ENCODE measurements around the gene SYP. TPM values are rescaled to one million over a fixed set of nuclear protein-coding genes. Genes with fewer than 3 reads are reported as not detected.
A peak's percentile ranks its signal among the peaks of the same experiment; 100 is the strongest.

SYP gene
- total RNA-seq, 1 donor, result 0.36 TPM

DNA sequence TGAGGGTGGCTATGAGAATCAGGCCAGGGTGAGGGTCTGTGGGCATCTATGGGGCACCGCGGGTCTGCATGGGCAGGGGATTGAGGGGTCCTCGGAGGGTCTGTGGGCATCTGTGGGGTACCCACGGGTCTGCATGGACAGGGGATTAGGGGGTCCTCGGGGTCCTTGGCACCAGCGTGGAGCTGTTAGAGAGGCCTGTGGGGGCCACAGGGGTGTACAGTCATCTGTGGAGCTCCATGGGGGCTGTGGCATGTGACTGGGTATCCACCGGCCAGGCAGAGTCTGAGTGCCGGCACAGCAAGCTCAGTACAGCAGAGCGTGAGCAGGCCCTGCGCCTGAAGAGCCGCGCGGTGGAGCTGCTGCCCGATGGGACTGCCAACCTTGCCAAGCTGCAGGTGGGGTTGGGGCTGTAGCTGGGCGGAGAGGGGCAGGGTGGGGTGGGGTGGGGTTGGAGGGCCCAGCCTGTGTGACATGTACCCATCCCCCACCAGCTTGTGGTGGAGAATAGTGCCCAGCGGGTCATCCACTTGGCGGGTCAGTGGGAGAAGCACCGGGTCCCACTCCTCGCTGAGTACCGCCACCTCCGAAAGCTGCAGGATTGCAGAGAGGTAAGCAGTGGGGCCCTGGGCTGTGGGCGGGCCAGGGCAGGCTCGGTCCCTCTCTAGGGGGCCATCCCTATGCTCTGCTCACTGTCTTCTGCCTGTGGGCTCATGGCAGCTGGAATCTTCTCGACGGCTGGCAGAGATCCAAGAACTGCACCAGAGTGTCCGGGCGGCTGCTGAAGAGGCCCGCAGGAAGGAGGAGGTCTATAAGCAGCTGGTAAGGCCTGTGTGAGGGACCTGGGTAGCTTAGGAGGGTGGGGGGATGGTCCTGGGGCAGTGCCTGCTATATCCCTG, 48.2 kb upstream of the SYP start:
- no peak overlapping the region for H2AFZ ChIP-seq (ENCODE audit: low read length)
- H4K20me1 ChIP-seq (ENCODE audit: insufficient read depth, low read length), result no peaks in the 10 kb centered on the region
- TF ChIP-seq, protein P1, sequence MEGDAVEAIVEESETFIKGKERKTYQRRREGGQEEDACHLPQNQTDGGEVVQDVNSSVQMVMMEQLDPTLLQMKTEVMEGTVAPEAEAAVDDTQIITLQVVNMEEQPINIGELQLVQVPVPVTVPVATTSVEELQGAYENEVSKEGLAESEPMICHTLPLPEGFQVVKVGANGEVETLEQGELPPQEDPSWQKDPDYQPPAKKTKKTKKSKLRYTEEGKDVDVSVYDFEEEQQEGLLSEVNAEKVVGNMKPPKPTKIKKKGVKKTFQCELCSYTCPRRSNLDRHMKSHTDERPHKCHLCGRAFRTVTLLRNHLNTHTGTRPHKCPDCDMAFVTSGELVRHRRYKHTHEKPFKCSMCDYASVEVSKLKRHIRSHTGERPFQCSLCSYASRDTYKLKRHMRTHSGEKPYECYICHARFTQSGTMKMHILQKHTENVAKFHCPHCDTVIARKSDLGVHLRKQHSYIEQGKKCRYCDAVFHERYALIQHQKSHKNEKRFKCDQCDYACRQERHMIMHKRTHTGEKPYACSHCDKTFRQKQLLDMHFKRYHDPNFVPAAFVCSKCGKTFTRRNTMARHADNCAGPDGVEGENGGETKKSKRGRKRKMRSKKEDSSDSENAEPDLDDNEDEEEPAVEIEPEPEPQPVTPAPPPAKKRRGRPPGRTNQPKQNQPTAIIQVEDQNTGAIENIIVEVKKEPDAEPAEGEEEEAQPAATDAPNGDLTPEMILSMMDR (IDR thresholded peaks at IDR 0.05; ENCODE audit: extremely low read depth, low read depth, low read length), result no peak
- H3K4me1 ChIP-seq (ENCODE audit: insufficient read depth, low read length), result no peaks in the 10 kb centered on the region
- H3K9me3 ChIP-seq (ENCODE audit: low read depth, low read length), result no peaks in the 10 kb centered on the region
- H3K4me3 ChIP-seq (ENCODE audit: insufficient read depth, low read length), result no peak overlapping the region
- H3K27me3 ChIP-seq (ENCODE audit: insufficient read depth, low read length), result no peaks in the 10 kb centered on the region
- no peak overlapping the region for H3K4me2 ChIP-seq (ENCODE audit: insufficient read depth, low read length)
- peak; percentile 53 for DNase-seq (ENCODE audit: insufficient read length, low spot score, missing footprints)
- peaks cover 3% of the 10 kb centered on the region for H3K36me3 ChIP-seq (ENCODE audit: insufficient read depth, low read length)
- no peak overlapping the region for H3K27ac ChIP-seq (ENCODE audit: low read depth, low read length)
- H3K79me2 ChIP-seq (ENCODE audit: insufficient read depth, low read length), result no peaks in the 10 kb centered on the region

- DNase-seq (ENCODE audit: insufficient read length, low spot score, missing footprints), result no peak
- Histone ChIP-seq H3K4me3 (ENCODE audit: insufficient read depth, low read length) (no peak overlapping the region), H4K20me1 (ENCODE audit: insufficient read depth, low read length) (no peaks in the 10 kb centered on the region), H2AFZ (ENCODE audit: low read length) (no peak overlapping the region), H3K4me1 (ENCODE audit: insufficient read depth, low read length) (no peaks in the 10 kb centered on the region), H3K79me2 (ENCODE audit: insufficient read depth, low read length) (no peaks in the 10 kb centered on the region), H3K36me3 (ENCODE audit: insufficient read depth, low read length) (peaks cover 6% of the 10 kb centered on the region), H3K4me2 (ENCODE audit: insufficient read depth, low read length) (no peak overlapping the region), H3K27me3 (ENCODE audit: insufficient read depth, low read length) (no peaks in the 10 kb centered on the region), H3K9me3 (ENCODE audit: low read depth, low read length) (no peaks in the 10 kb centered on the region), H3K27ac (ENCODE audit: low read depth, low read length) (no peak overlapping the region)
- TF ChIP-seq, protein P1 (IDR thresholded peaks at IDR 0.05; ENCODE audit: extremely low read depth, low read depth, low read length), result no peak
Observed at GRCh38 chrX:49247346-49247745, 47.4 kb upstream of the SYP start.

- Histone ChIP-seq H3K9me3 (ENCODE audit: low read depth, low read length) (no peaks in the 10 kb centered on the region), H3K79me2 (ENCODE audit: insufficient read depth, low read length) (no peaks in the 10 kb centered on the region), H3K27ac (ENCODE audit: low read depth, low read length) (no peak overlapping the region), H3K4me1 (ENCODE audit: insufficient read depth, low read length) (no peaks in the 10 kb centered on the region), H2AFZ (ENCODE audit: low read length) (no peak overlapping the region), H3K36me3 (ENCODE audit: insufficient read depth, low read length) (peaks cover 6% of the 10 kb centered on the region), H3K4me2 (ENCODE audit: insufficient read depth, low read length) (no peak overlapping the region), H3K27me3 (ENCODE audit: insufficient read depth, low read length) (no peaks in the 10 kb centered on the region), H4K20me1 (ENCODE audit: insufficient read depth, low read length) (no peaks in the 10 kb centered on the region), H3K4me3 (ENCODE audit: insufficient read depth, low read length) (no peak overlapping the region)
- TF ChIP-seq, protein P1 (IDR thresholded peaks at IDR 0.05; ENCODE audit: extremely low read depth, low read depth, low read length), result no peak
- peak; percentile 48 for DNase-seq (ENCODE audit: insufficient read length, low spot score, missing footprints)
Observed at GRCh38 chrX:49246541-49246940, 46.5 kb upstream of the SYP start.

GRCh38 chrX:49244207-49244606, 44.2 kb upstream of the SYP start:
- H2AFZ ChIP-seq (ENCODE audit: low read length), result no peak overlapping the region
- H4K20me1 ChIP-seq (ENCODE audit: insufficient read depth, low read length), result no peaks in the 10 kb centered on the region
- no peak overlapping the region for H3K4me3 ChIP-seq (ENCODE audit: insufficient read depth, low read length)
- H3K4me2 ChIP-seq (ENCODE audit: insufficient read depth, low read length), result no peak overlapping the region
- no peaks in the 10 kb centered on the region for H3K79me2 ChIP-seq (ENCODE audit: insufficient read depth, low read length)
- no peaks in the 10 kb centered on the region for H3K4me1 ChIP-seq (ENCODE audit: insufficient read depth, low read length)
- no peak for DNase-seq (ENCODE audit: insufficient read length, low spot score, missing footprints)
- no peak overlapping the region for H3K27ac ChIP-seq (ENCODE audit: low read depth, low read length)
- peaks cover 6% of the 10 kb centered on the region for H3K36me3 ChIP-seq (ENCODE audit: insufficient read depth, low read length)
- H3K9me3 ChIP-seq (ENCODE audit: low read depth, low read length), result no peaks in the 10 kb centered on the region
- no peaks in the 10 kb centered on the region for H3K27me3 ChIP-seq (ENCODE audit: insufficient read depth, low read length)
- TF ChIP-seq, protein P1 (IDR thresholded peaks at IDR 0.05; ENCODE audit: extremely low read depth, low read depth, low read length), result no peak
